ENCODE measurements around the gene SDC3.

DNA sequence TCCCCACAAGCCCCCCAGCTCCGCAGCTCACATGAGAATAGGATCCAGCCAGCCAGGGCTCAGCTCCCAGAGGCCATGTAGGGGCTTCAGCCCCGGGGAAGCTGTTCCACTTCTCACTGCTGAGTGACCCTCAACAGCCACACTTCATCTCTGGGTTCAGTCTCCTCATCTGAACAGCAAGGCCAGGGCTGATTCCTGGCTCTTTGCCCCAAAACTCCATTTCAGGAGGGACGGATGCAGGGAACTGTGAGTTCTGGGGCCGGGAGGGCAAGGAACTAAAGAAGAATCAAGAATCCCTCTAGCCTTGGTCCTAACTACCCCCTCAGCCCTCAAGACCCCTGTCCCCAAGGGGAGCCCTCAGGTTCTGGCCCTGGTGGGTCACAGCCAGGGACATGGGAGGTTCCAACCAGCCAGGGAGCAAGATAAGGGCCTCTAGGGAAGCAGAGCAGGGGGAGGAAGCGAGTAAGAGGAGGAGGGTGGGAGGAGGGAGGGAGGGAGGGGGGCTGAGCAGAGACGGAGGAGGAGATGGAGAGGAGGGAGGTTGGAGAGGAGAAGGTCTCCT lies 13.1 kb downstream of the SDC3 start:
- TF ChIP-seq, protein P1, sequence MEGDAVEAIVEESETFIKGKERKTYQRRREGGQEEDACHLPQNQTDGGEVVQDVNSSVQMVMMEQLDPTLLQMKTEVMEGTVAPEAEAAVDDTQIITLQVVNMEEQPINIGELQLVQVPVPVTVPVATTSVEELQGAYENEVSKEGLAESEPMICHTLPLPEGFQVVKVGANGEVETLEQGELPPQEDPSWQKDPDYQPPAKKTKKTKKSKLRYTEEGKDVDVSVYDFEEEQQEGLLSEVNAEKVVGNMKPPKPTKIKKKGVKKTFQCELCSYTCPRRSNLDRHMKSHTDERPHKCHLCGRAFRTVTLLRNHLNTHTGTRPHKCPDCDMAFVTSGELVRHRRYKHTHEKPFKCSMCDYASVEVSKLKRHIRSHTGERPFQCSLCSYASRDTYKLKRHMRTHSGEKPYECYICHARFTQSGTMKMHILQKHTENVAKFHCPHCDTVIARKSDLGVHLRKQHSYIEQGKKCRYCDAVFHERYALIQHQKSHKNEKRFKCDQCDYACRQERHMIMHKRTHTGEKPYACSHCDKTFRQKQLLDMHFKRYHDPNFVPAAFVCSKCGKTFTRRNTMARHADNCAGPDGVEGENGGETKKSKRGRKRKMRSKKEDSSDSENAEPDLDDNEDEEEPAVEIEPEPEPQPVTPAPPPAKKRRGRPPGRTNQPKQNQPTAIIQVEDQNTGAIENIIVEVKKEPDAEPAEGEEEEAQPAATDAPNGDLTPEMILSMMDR (IDR thresholded peaks at IDR 0.05), result no peak
- TF ChIP-seq POLR2A (IDR thresholded peaks at IDR 0.05), result no peak

Data from lower leg skin (tissue), 3 donors.